ENCODE measurements around the gene SNX14.
"Not testable (repeated sequence)": the region's sequence is repeated elsewhere in the genome, so short reads cannot be mapped to it uniquely, and the experiment has no call there.

SNX14 gene

DNA sequence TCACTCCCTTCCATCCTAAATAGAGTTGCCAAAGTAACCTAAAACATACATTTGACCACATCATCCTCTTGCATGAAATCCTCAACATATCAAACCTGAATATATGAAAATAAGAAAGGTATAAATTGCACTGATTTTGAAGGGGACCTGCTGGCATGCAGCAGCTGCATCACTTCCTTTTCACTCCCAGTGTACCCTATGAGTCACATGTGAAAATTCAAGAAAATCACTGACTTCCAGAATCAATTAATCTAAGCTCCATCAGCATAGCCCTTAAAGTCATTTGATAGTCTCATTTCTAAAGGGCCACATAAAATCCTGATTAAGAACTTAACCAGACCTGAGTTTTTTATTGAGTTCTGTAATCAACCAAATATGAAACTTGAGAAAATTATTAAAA, 24.3 kb downstream of the SNX14 start:
- H3K4me3 ChIP-seq (replicated peaks; ENCODE audit: low read depth, low read length), result no peak overlapping the region
- no peak for DNase-seq (ENCODE audit: extremely low read depth, low read depth)
- TF ChIP-seq, protein P1, sequence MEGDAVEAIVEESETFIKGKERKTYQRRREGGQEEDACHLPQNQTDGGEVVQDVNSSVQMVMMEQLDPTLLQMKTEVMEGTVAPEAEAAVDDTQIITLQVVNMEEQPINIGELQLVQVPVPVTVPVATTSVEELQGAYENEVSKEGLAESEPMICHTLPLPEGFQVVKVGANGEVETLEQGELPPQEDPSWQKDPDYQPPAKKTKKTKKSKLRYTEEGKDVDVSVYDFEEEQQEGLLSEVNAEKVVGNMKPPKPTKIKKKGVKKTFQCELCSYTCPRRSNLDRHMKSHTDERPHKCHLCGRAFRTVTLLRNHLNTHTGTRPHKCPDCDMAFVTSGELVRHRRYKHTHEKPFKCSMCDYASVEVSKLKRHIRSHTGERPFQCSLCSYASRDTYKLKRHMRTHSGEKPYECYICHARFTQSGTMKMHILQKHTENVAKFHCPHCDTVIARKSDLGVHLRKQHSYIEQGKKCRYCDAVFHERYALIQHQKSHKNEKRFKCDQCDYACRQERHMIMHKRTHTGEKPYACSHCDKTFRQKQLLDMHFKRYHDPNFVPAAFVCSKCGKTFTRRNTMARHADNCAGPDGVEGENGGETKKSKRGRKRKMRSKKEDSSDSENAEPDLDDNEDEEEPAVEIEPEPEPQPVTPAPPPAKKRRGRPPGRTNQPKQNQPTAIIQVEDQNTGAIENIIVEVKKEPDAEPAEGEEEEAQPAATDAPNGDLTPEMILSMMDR (IDR thresholded peaks at IDR 0.05; ENCODE audit: low read depth, low read length, missing control alignments), result no peak

DNA sequence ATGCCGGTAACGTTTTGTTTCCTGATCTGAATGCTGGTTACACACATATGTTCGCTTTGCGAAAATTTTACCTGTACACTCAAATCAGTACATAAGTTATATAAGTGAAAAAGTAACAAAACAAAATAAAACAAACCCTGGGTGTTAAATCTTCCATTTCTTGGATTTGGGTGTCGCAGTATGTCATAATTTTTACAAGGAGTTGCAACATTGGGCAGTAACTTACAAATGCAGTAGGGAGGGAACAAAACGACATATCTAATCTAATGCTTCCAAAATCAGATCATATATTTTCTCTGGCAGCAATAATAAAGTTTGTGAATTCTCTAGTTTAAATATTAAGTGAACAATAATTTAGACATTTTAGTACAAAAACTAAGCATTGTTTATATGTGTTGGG, 25.2 kb downstream of the SNX14 start:
- no peak overlapping the region for H3K4me3 ChIP-seq (replicated peaks; ENCODE audit: low read depth, low read length)
- TF ChIP-seq, protein P1 (IDR thresholded peaks at IDR 0.05; ENCODE audit: low read depth, low read length, missing control alignments), result no peak
- no peak for DNase-seq (ENCODE audit: extremely low read depth, low read depth)

DNA sequence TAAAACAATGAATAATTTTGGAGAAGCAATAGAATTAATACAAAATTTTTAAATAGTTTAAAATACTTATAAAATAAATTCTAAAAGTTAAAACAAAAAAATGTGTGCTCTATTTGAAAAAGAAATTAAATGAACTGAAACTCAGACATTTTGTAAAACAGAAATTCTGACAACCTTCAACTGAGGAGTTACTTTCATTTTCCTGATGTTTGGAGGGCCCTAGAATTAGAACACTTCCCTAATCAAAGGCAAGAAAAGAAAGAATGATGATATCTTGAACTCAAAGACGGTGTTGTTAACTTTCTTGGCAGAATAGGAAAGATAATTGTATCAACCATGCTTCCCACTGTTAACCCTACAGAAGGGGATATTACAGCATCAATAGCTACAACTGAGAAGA, 27.9 kb downstream of the SNX14 start:
- no peak overlapping the region for H3K4me3 ChIP-seq (replicated peaks; ENCODE audit: low read depth, low read length)
- DNase-seq (ENCODE audit: extremely low read depth, low read depth), result no peak
- TF ChIP-seq, protein P1 (IDR thresholded peaks at IDR 0.05; ENCODE audit: low read depth, low read length, missing control alignments), result no peak

DNA sequence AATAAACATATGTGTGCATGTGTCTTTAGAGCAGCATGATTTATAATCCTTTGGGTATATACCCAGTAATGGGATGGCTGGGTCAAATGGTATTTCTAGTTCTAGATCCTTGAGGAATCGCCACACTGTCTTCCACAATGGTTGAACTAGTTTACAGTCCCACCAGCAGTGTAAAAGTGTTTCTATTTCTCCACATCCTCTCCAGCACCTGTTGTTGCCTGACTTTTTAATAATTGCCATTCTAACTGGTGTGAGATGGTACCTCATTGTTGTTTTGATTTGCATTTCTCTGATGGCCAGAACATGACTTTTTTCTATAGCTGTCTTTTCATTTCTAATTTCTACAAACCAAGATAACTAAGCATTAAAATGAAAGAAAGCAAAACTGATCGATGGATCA, 29.4 kb downstream of the SNX14 start:
- not testable (repeated sequence) for DNase-seq (ENCODE audit: extremely low read depth, low read depth); H3K4me3 ChIP-seq (replicated peaks; ENCODE audit: low read depth, low read length)

DNA sequence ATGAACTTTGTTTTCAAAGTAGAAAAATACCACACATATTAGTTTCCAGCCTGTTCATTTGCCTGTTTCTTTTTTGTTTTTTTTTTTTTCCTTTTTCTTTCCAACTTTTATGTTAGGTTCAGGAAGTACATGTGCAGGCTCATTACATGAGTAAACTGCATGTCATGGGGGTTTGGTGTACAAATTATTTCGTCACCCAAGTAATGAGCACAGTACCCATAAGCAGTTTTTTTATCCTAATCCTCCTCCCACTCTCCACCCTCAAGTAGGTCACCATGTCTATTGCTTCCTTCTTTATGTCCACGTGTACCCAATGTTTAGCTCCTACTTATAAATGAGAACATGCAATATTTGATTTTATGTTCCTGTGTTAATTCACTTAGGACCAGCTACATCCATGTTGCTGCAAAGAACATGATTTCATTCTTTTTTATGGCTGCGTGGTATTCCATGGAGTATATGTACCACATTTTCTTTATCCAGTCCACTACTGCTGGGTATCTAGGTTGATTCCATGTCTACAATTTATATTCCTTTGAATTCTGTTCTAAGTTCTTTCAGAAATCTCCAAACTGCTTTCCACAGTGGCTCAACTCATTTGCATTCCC, 31.8 kb downstream of the SNX14 start:
- TF ChIP-seq, protein P1 (IDR thresholded peaks at IDR 0.05; ENCODE audit: low read depth, low read length, missing control alignments), result no peak
- no peak overlapping the region for H3K4me3 ChIP-seq (replicated peaks; ENCODE audit: low read depth, low read length)
- no peak for DNase-seq (ENCODE audit: extremely low read depth, low read depth)

DNA sequence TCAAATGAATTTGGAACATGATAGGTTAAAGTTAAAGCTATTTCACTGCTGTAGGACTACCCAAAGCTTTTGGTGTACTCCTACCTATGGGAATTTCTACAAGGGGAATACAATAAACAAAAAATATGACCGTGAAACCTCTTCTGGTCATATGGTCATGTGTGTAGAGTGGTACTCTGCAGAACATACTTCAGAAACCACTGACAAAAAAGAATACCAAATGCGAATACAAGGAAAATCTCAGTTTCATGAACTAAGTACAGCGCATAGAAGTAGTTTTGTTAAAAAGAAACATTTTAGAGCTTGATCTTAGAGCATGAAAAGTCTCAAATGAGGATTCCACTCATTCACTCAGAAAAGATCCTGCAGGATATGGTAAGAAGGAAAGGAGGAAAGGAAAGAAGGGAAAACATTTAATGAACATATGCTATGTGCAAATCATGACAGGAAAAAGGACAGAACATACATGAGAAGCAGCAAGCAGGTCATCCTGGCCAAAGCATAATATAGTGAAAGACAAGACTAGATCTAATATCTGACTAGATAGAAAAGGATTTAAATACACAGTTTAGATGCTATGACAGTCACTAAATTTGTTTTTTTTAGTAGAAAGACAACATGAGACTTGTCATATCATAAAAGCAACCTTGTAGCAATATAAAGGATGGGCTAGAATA, 36.5 kb downstream of the SNX14 start:
- no peak overlapping the region for H3K4me3 ChIP-seq (replicated peaks; ENCODE audit: low read depth, low read length)
- TF ChIP-seq, protein P1 (IDR thresholded peaks at IDR 0.05; ENCODE audit: low read depth, low read length, missing control alignments), result no peak
- DNase-seq (ENCODE audit: extremely low read depth, low read depth), result no peak

DNA sequence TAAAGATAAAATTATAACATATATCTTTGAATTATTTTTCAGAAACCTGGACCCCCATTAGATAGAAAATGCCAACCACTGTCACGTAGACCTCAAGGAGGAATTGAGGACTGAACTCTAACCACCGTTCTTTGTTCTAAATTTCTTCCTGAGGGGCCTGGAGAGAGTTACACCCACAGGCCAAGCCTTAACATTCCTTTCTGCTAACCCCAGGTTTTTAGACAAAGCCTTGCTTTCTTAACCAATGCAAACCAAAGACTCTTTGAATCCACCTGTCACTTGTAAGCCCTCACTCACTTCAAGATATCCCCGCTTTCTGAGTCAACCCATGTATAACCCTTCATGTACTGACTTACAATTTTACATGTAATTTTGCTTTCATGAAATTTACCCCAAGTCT, 41.0 kb downstream of the SNX14 start:
- DNase-seq (ENCODE audit: extremely low read depth, low read depth), result no peak
- H3K4me3 ChIP-seq (replicated peaks; ENCODE audit: low read depth, low read length), result no peak overlapping the region
- TF ChIP-seq, protein P1 (IDR thresholded peaks at IDR 0.05; ENCODE audit: low read depth, low read length, missing control alignments), result no peak

All from HFF-Myc (cell line).